Neural progenitor cell (in vitro differentiated cells): Measurements from ENCODE around the gene PSMD9.

ENCODE experiments used
- CTCF ChIP-seq: fragments of 200-600 bp; sonication (generic); IDR thresholded peaks from 2 replicates; pipeline ENCODE4 v1.5.1; 2017; ENCODE audit warnings: antibody characterized with exemption, mild to moderate bottlenecking
- EZH2 ChIP-seq: fragments of 200-600 bp; sonication (generic); IDR thresholded peaks from 2 replicates; pipeline ENCODE4 v1.6.1; 2017; ENCODE audit warnings: antibody characterized with exemption, mild to moderate bottlenecking, moderate library complexity
- EZH2phosphoT487 ChIP-seq: fragments of 200-600 bp; sonication (generic); IDR thresholded peaks from 2 replicates; pipeline ENCODE4 v1.6.1; 2017; ENCODE audit warnings: antibody characterized with exemption

GRCh38 chr12:121917950-121918678 lies 29.5 kb downstream of the PSMD9 start, which contains the start of gene CFAP251:
- TF ChIP-seq CTCF: peak; percentile 59
- no peak for TF ChIP-seq EZH2phosphoT487
- no peak for TF ChIP-seq EZH2
